ENCODE data around the gene DOLK. TPM values are rescaled to one million over a fixed set of nuclear protein-coding genes. Genes with fewer than 3 reads are reported as not detected.

The DOLK gene
- polyA plus RNA-seq, 1 of the 3 experiments (the other 2 are of a cell fraction) = 23.1 TPM

DNA sequence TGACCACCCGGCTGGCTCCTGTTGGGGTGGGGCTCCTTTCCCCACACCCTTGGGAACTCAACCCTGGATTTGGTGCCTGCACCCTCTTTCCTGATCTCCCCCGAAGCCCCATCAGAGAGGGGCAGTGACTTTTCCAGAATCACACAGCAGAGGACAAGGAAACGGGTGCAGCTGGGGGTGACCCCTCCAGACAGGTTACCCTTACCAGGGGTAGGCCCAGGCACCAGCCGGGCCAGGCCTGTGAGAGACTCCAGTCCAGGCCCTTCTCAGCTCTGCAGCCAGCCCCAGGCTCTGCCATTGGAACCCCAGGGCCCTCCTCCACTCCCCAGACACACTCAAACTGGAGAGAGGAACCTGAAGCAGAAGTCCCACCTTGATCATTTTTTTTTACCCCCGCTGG is 45.6 kb downstream of the DOLK start:
- no peak overlapping the region for H2AFZ ChIP-seq (ENCODE audit: low read depth)
- peaks cover 7 to 8% of the 10 kb centered on the region in 2 experiments; a peak in 2 of 4 replicates for H3K4me1 ChIP-seq (ENCODE audit: control insufficient read depth in 1 of 2, insufficient read depth in 2 of 2, low read depth in 1 of 2, low read length in 1 of 2)
- no peak for TF ChIP-seq TCF12 (IDR thresholded peaks at IDR 0.05)
- TF ChIP-seq EZH2phosphoT487 (IDR thresholded peaks at IDR 0.05; ENCODE audit: borderline replicate concordance, low read depth) = no peak
- TF ChIP-seq RFX5 (IDR thresholded peaks at IDR 0.05; ENCODE audit: low read length) = no peak
- TF ChIP-seq, protein P1, sequence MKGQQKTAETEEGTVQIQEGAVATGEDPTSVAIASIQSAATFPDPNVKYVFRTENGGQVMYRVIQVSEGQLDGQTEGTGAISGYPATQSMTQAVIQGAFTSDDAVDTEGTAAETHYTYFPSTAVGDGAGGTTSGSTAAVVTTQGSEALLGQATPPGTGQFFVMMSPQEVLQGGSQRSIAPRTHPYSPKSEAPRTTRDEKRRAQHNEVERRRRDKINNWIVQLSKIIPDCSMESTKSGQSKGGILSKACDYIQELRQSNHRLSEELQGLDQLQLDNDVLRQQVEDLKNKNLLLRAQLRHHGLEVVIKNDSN (IDR thresholded peaks at IDR 0.05; ENCODE audit: borderline replicate concordance, low read depth) = no peak
- no peak for TF ChIP-seq EP300 (IDR thresholded peaks at IDR 0.05; ENCODE audit: borderline replicate concordance in 1 of 2, low read depth in 1 of 2, low read length in 1 of 2)
- no peak for TF ChIP-seq TAF1 (IDR thresholded peaks at IDR 0.05; ENCODE audit: borderline replicate concordance, low read depth, low read length)
- no peak for TF ChIP-seq CHD2 (IDR thresholded peaks at IDR 0.05; ENCODE audit: low read length, partially characterized antibody)
- TF ChIP-seq, protein P2, sequence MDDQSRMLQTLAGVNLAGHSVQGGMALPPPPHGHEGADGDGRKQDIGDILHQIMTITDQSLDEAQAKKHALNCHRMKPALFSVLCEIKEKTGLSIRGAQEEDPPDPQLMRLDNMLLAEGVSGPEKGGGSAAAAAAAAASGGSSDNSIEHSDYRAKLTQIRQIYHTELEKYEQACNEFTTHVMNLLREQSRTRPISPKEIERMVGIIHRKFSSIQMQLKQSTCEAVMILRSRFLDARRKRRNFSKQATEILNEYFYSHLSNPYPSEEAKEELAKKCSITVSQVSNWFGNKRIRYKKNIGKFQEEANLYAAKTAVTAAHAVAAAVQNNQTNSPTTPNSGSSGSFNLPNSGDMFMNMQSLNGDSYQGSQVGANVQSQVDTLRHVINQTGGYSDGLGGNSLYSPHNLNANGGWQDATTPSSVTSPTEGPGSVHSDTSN (IDR thresholded peaks at IDR 0.05) = no peak
- no peaks in the 10 kb centered on the region for H3K27me3 ChIP-seq (ENCODE audit: insufficient read depth)
- ChIA-PET POLR2A (no interaction called here), CTCF (interaction anchor here (0.9 to 2.4 kb wide), 2 partner anchors 26 to 38 kb away, joined by 3 to 10 read pairs; no protein-coding TSS in a partner anchor)
- no peak overlapping the region for H3K4me2 ChIP-seq
- H3K9ac ChIP-seq = no peak overlapping the region
- no peaks in the 10 kb centered on the region for H3K9me2 ChIP-seq
- no peak for DNase-seq
- peaks cover 73% of the 10 kb centered on the region; the same call in 1 of the 2 replicates for H3K79me2 ChIP-seq (ENCODE audit: insufficient read depth)
- H3F3A ChIP-seq (replicated peaks; ENCODE audit: insufficient read depth) = peaks cover 12% of the 10 kb centered on the region
- H3K9me3 ChIP-seq = no peaks in the 10 kb centered on the region
- H4K20me1 ChIP-seq (ENCODE audit: insufficient read depth) = no peaks in the 10 kb centered on the region
- H3K4me3 ChIP-seq (ENCODE audit: low read depth in 2 of 2, low read length in 1 of 2) = no peak overlapping the region
- WGBS (ENCODE audit: low lambda C conversion rate) = 94% methylated on average over 3 of the region's 5 CpGs
- no peak overlapping the region for H3K27ac ChIP-seq (ENCODE audit: low read depth in 2 of 2, low read length in 1 of 2)
- H3K36me3 ChIP-seq (replicated peaks in 1 of 2; ENCODE audit: control insufficient read depth in 1 of 2, insufficient read depth in 2 of 2, low read length in 1 of 2) = peaks cover 4 to 16% of the 10 kb centered on the region in 2 experiments

DNA sequence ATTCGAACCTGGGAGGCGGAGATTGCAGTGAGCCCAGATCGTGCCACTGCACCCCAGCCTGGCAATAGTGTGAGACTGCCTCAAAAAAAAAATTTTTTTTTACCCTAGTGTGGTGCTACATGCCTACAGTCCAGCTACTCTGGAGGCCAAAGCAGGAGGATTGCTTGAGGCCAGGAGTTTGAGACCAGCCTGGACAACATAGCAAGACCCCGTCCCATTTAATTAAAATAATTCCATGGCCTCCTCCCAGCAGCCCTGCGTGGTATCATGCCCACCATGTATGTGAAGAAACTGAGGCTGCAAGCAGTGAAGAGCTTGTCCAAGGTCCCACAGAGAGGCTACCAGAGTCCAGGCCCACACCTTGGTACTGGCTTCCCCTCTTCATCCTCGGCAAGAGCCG is 46.0 kb downstream of the DOLK start:
- no peak for TF ChIP-seq POLR2AphosphoS5 (IDR thresholded peaks at IDR 0.05; ENCODE audit: low read depth, low read length)
- TF ChIP-seq MXI1 (IDR thresholded peaks at IDR 0.05; ENCODE audit: low read depth, low read length) = no peak
- no peak for TF ChIP-seq EZH2phosphoT487 (IDR thresholded peaks at IDR 0.05; ENCODE audit: borderline replicate concordance, low read depth)
- no peak for TF ChIP-seq FOSL2 (IDR thresholded peaks at IDR 0.05; ENCODE audit: borderline replicate concordance, low read depth)
- TF ChIP-seq EP300 (IDR thresholded peaks at IDR 0.05; ENCODE audit: borderline replicate concordance in 1 of 2, low read depth in 1 of 2, low read length in 1 of 2) = no peak
- TF ChIP-seq GABPA (IDR thresholded peaks at IDR 0.05; ENCODE audit: low read depth) = no peak
- TF ChIP-seq SIN3A (IDR thresholded peaks at IDR 0.05; ENCODE audit: borderline replicate concordance, low read depth, low read length) = no peak
- TF ChIP-seq, protein P1 (IDR thresholded peaks at IDR 0.05; ENCODE audit: borderline replicate concordance, low read depth) = no peak
- peaks cover 76% of the 10 kb centered on the region; the same call in 1 of the 2 replicates for H3K79me2 ChIP-seq (ENCODE audit: insufficient read depth)
- no peak for DNase-seq
- no peaks in the 10 kb centered on the region for H3K9me3 ChIP-seq
- ChIA-PET POLR2A (no interaction called here), CTCF (interaction anchor here (0.9 to 2.4 kb wide), 3 partner anchors 26 to 37 kb away, joined by 3 to 10 read pairs (median 5); no protein-coding TSS in a partner anchor)
- H3K36me3 ChIP-seq (replicated peaks in 1 of 2; ENCODE audit: control insufficient read depth in 1 of 2, insufficient read depth in 2 of 2, low read length in 1 of 2) = peaks cover 4 to 17% of the 10 kb centered on the region in 2 experiments
- no peaks in the 10 kb centered on the region for H3K9me2 ChIP-seq
- WGBS (ENCODE audit: low lambda C conversion rate) = 96% methylated on average over 5 of the region's 7 CpGs
- peaks cover 5 to 7% of the 10 kb centered on the region in 2 experiments; a peak in 2 of 4 replicates for H3K4me1 ChIP-seq (ENCODE audit: control insufficient read depth in 1 of 2, insufficient read depth in 2 of 2, low read depth in 1 of 2, low read length in 1 of 2)
- H3K27me3 ChIP-seq (ENCODE audit: insufficient read depth) = no peaks in the 10 kb centered on the region
- H2AFZ ChIP-seq (ENCODE audit: low read depth) = no peak overlapping the region
- H3K9ac ChIP-seq = no peak overlapping the region
- no peak overlapping the region for H3K4me2 ChIP-seq
- H3K27ac ChIP-seq (ENCODE audit: low read depth in 2 of 2, low read length in 1 of 2) = no peak overlapping the region
- H4K20me1 ChIP-seq (ENCODE audit: insufficient read depth) = no peaks in the 10 kb centered on the region
- H3F3A ChIP-seq (replicated peaks; ENCODE audit: insufficient read depth) = peaks cover 12% of the 10 kb centered on the region
- H3K4me3 ChIP-seq (ENCODE audit: low read depth in 2 of 2, low read length in 1 of 2) = no peak overlapping the region
